ENCODE data around the gene PICK1. TPM values are rescaled to one million over a fixed set of nuclear protein-coding genes. Genes with fewer than 3 reads are reported as not detected.

The PICK1 gene
- total and polyA plus RNA-seq, 9 donors: 18.0 to 47.7 (median 34.3) TPM

GRCh38 chr22:38080474-38080849 lies 23.3 kb downstream of the PICK1 start:
- peak in 2 of 5 donors; percentile 17 to 26 for DNase-seq
- intact Hi-C loops (cut with DNase I): no loop called here
- Histone ChIP-seq H3K4me1 (ENCODE audit: insufficient read depth) (peaks cover 10% of the 10 kb centered on the region), H3K36me3 (no peaks in the 10 kb centered on the region), H3K27me3 (no peaks in the 10 kb centered on the region), H3K9me3 (no peaks in the 10 kb centered on the region), H3K27ac (no peak overlapping the region), H3K4me3 (no peak overlapping the region)
- no peak for TF ChIP-seq CTCF (IDR thresholded peaks at IDR 0.05)
- TF ChIP-seq POLR2A (IDR thresholded peaks at IDR 0.05): no peak
- TF ChIP-seq EP300 (IDR thresholded peaks at IDR 0.05): no peak
- WGBS, 3 donors: 43 to 49% (median 45%) methylated on average over 11 of the region's 11 CpGs

- TF ChIP-seq POLR2A (IDR thresholded peaks at IDR 0.05) (no peak), CTCF (IDR thresholded peaks at IDR 0.05) (no peak), EP300 (IDR thresholded peaks at IDR 0.05) (no peak)
- H3K9me3 ChIP-seq: no peaks in the 10 kb centered on the region
- H3K27me3 ChIP-seq: no peaks in the 10 kb centered on the region
- DNase-seq: peak in 2 of 5 donors; percentile 19 to 21
- no peaks in the 10 kb centered on the region for H3K36me3 ChIP-seq
- intact Hi-C loops (cut with DNase I): no loop called here
- 2 to 10% (median 5%) methylated on average over 15 to 110 of the region's 110 CpGs for WGBS, 3 donors
- no peak overlapping the region for H3K27ac ChIP-seq
- peaks cover 10% of the 10 kb centered on the region for H3K4me1 ChIP-seq (ENCODE audit: insufficient read depth)
- H3K4me3 ChIP-seq: no peak overlapping the region
Observed at GRCh38 chr22:38080850-38081635, 23.8 kb downstream of the PICK1 start.

GRCh38 chr22:38081636-38081940 lies 24.4 kb downstream of the PICK1 start:
- Histone ChIP-seq H3K9me3 (no peaks in the 10 kb centered on the region), H3K27me3 (no peaks in the 10 kb centered on the region), H3K4me1 (ENCODE audit: insufficient read depth) (peaks cover 10% of the 10 kb centered on the region), H3K4me3 (no peak overlapping the region), H3K27ac (no peak overlapping the region), H3K36me3 (no peaks in the 10 kb centered on the region)
- DNase-seq: peak in 1 of 5 donors; percentile 20
- WGBS, 3 donors: 0 to 9% (median 5%) methylated on average over 6 to 17 of the region's 17 CpGs
- no peak for TF ChIP-seq POLR2A (IDR thresholded peaks at IDR 0.05)
- TF ChIP-seq EP300 (IDR thresholded peaks at IDR 0.05): no peak
- TF ChIP-seq CTCF (IDR thresholded peaks at IDR 0.05): no peak
- intact Hi-C loops (cut with DNase I): no loop called here

- 7 to 23% (median 20%) methylated on average over 33 to 52 of the region's 52 CpGs for WGBS, 3 donors
- Histone ChIP-seq H3K27ac (no peak overlapping the region), H3K4me1 (ENCODE audit: insufficient read depth) (peaks cover 10% of the 10 kb centered on the region), H3K4me3 (no peak overlapping the region), H3K27me3 (no peaks in the 10 kb centered on the region), H3K36me3 (no peaks in the 10 kb centered on the region), H3K9me3 (no peaks in the 10 kb centered on the region)
- no peak for TF ChIP-seq POLR2A (IDR thresholded peaks at IDR 0.05)
- no peak for TF ChIP-seq CTCF (IDR thresholded peaks at IDR 0.05)
- TF ChIP-seq EP300 (IDR thresholded peaks at IDR 0.05): no peak
- DNase-seq: peak in 1 of 5 donors; percentile 16
- intact Hi-C loops (cut with DNase I): no loop called here
Observed at GRCh38 chr22:38081941-38082828, 25.0 kb downstream of the PICK1 start.

Data from ovary (tissue), 9 donors.